GM23338 (cell line): Measurements from ENCODE around the gene C13orf46. TPM values are rescaled to one million over a fixed set of nuclear protein-coding genes. Genes with fewer than 3 reads are reported as not detected.

Experiments used
- polyA plus RNA-seq: library from polyadenylated mRNA; unstranded; fragments of >200 nt; fragmentation: Nextera tagmentation; extraction: Ambion mirVana; gene quantifications from 2 replicates; pipeline ENCODE4 v1.2.1, GENCODE V29; 2016
- total RNA-seq: library from RNA; depleted of rRNA; stranded (reverse); fragments of >200 nt; shearing (Covaris generic); gene quantifications from 2 replicates; pipeline ENCODE4 v1.2.3, GENCODE V29; 2014; rRNA removed

Gene C13orf46
- total and polyA plus RNA-seq, 2 experiments from 2014 or later, result 0.44 to 1.5 TPM

Other genes with a start within 250 kb of the C13orf46 start
- gene TMEM255B, start 214.8 kb downstream of the C13orf46 start, total RNA-seq, result 0.69 and 0.82 TPM in 2 replicates
- gene TMEM255B, start 214.8 kb downstream of the C13orf46 start, polyA plus RNA-seq, result 4.0 and 4.4 TPM in 2 replicates
- gene GAS6, start 110.0 kb downstream of the C13orf46 start, total RNA-seq, result 18.0 and 21.2 TPM in 2 replicates
- gene GAS6, start 110.0 kb downstream of the C13orf46 start, polyA plus RNA-seq, result 7.9 and 8.8 TPM in 2 replicates
- gene RASA3, start 158.5 kb upstream of the C13orf46 start, total RNA-seq, result 18.7 and 20.7 TPM in 2 replicates
- 11.2 and 11.7 TPM in 2 replicates for gene RASA3, start 158.5 kb upstream of the C13orf46 start, polyA plus RNA-seq
- gene CFAP97D2, start 205.2 kb upstream of the C13orf46 start, total RNA-seq, result not detected in 2 replicates
- not detected in 2 replicates for gene CFAP97D2, start 205.2 kb upstream of the C13orf46 start, polyA plus RNA-seq